ENCODE results near the gene MEIS2.

- TF ChIP-seq HDAC2 (IDR thresholded peaks at IDR 0.05) (no peak), EP300 (IDR thresholded peaks at IDR 0.05) (no peak), CTCF (IDR thresholded peaks at IDR 0.05) (no peak), POLR2A (IDR thresholded peaks at IDR 0.05; ENCODE audit: low read length) (no peak), CEBPB (IDR thresholded peaks at IDR 0.05) (no peak), HMGXB4 (CRISPR knock-in tag; IDR thresholded peaks at IDR 0.05; ENCODE audit: borderline replicate concordance) (no peak), BHLHE40 (IDR thresholded peaks at IDR 0.05; ENCODE audit: low read depth, low read length) (no peak), FOXS1 (CRISPR knock-in tag; IDR thresholded peaks at IDR 0.05) (no peak), USF2 (IDR thresholded peaks at IDR 0.05) (no peak), BCL3 (IDR thresholded peaks at IDR 0.05) (no peak), MAZ (IDR thresholded peaks at IDR 0.05; ENCODE audit: borderline replicate concordance, low read depth, low read length) (no peak), JUN (IDR thresholded peaks at IDR 0.05) (no peak), MYC (IDR thresholded peaks at IDR 0.05; ENCODE audit: borderline replicate concordance, low read length) (no peak), PBX3 (IDR thresholded peaks at IDR 0.05) (no peak)
Observed at GRCh38 chr15:36938764-36939163, 161.6 kb downstream of the MEIS2 start.
